ENCODE measurements around the gene LNX2.

Gene LNX2

GRCh38 chr13:27599845-27600553 is 20.3 kb downstream of the LNX2 start:
- H3K4me2 ChIP-seq (ENCODE audit: low read length): no peak overlapping the region
- H3K36me3 ChIP-seq (replicated peaks; ENCODE audit: low read depth, low read length): no peaks in the 10 kb centered on the region
- no peak overlapping the region for H3K4me3 ChIP-seq (ENCODE audit: low read length)
- H3K79me2 ChIP-seq (ENCODE audit: low read length): peaks cover 92% of the 10 kb centered on the region
- TF ChIP-seq CTCF (IDR thresholded peaks at IDR 0.05; ENCODE audit: low read depth, low read length): no peak
- no peak overlapping the region for H3K27ac ChIP-seq (ENCODE audit: low read length)
- peaks cover 11% of the 10 kb centered on the region for H3K4me1 ChIP-seq (ENCODE audit: low read length)
- H2AFZ ChIP-seq (ENCODE audit: low read depth, low read length): no peak overlapping the region
- no peaks in the 10 kb centered on the region for H3K27me3 ChIP-seq (ENCODE audit: low read depth, low read length)
- no peak overlapping the region for H3K9ac ChIP-seq (ENCODE audit: low read length)
- H4K20me1 ChIP-seq (ENCODE audit: insufficient read depth, low read length): peaks cover 71% of the 10 kb centered on the region
- no peaks in the 10 kb centered on the region for H3K9me3 ChIP-seq (ENCODE audit: insufficient read depth, low read length)

GRCh38 chr13:27599096-27599495 is 21.2 kb downstream of the LNX2 start:
- H3K4me1 ChIP-seq (ENCODE audit: low read length): peaks cover 15% of the 10 kb centered on the region
- no peak overlapping the region for H2AFZ ChIP-seq (ENCODE audit: low read depth, low read length)
- H3K27me3 ChIP-seq (ENCODE audit: low read depth, low read length): no peaks in the 10 kb centered on the region
- H4K20me1 ChIP-seq (ENCODE audit: insufficient read depth, low read length): peaks cover 74% of the 10 kb centered on the region
- H3K4me2 ChIP-seq (ENCODE audit: low read length): no peak overlapping the region
- no peak overlapping the region for H3K9ac ChIP-seq (ENCODE audit: low read length)
- no peak overlapping the region for H3K27ac ChIP-seq (ENCODE audit: low read length)
- peaks cover 96% of the 10 kb centered on the region for H3K79me2 ChIP-seq (ENCODE audit: low read length)
- no peak for TF ChIP-seq CTCF (IDR thresholded peaks at IDR 0.05; ENCODE audit: low read depth, low read length)
- TF ChIP-seq EZH2phosphoT487 (IDR thresholded peaks at IDR 0.05; ENCODE audit: low read depth): no peak
- no peaks in the 10 kb centered on the region for H3K36me3 ChIP-seq (replicated peaks; ENCODE audit: low read depth, low read length)
- no peaks in the 10 kb centered on the region for H3K9me3 ChIP-seq (ENCODE audit: insufficient read depth, low read length)
- H3K4me3 ChIP-seq (ENCODE audit: low read length): no peak overlapping the region

- Histone ChIP-seq H3K9ac (ENCODE audit: low read length) (no peak overlapping the region), H3K4me3 (ENCODE audit: low read length) (no peak overlapping the region), H3K79me2 (ENCODE audit: low read length) (peaks cover 96% of the 10 kb centered on the region), H3K9me3 (ENCODE audit: insufficient read depth, low read length) (no peaks in the 10 kb centered on the region), H3K4me2 (ENCODE audit: low read length) (peak overlapping the region; percentile 36), H3K36me3 (replicated peaks; ENCODE audit: low read depth, low read length) (no peaks in the 10 kb centered on the region), H3K27me3 (ENCODE audit: low read depth, low read length) (no peaks in the 10 kb centered on the region), H4K20me1 (ENCODE audit: insufficient read depth, low read length) (peaks cover 78% of the 10 kb centered on the region), H3K4me1 (ENCODE audit: low read length) (peaks cover 39% of the 10 kb centered on the region), H2AFZ (ENCODE audit: low read depth, low read length) (no peak overlapping the region), H3K27ac (ENCODE audit: low read length) (no peak overlapping the region)
- TF ChIP-seq EZH2phosphoT487 (IDR thresholded peaks at IDR 0.05; ENCODE audit: low read depth) (no peak), CTCF (IDR thresholded peaks at IDR 0.05; ENCODE audit: low read depth, low read length) (no peak)
Measured at GRCh38 chr13:27595055-27595811, 25.1 kb downstream of the LNX2 start.

GRCh38 chr13:27593267-27593666 is 27.1 kb downstream of the LNX2 start:
- TF ChIP-seq CTCF (IDR thresholded peaks at IDR 0.05; ENCODE audit: low read depth, low read length) (no peak), EZH2phosphoT487 (IDR thresholded peaks at IDR 0.05; ENCODE audit: low read depth) (no peak)
- no peak overlapping the region for H2AFZ ChIP-seq (ENCODE audit: low read depth, low read length)
- peaks cover 88% of the 10 kb centered on the region for H3K79me2 ChIP-seq (ENCODE audit: low read length)
- peaks cover 39% of the 10 kb centered on the region for H3K4me1 ChIP-seq (ENCODE audit: low read length)
- no peaks in the 10 kb centered on the region for H3K36me3 ChIP-seq (replicated peaks; ENCODE audit: low read depth, low read length)
- H3K9ac ChIP-seq (ENCODE audit: low read length): no peak overlapping the region
- no peaks in the 10 kb centered on the region for H3K9me3 ChIP-seq (ENCODE audit: insufficient read depth, low read length)
- peak overlapping the region; percentile 14; the same call in 1 of the 2 replicates for H3K4me3 ChIP-seq (ENCODE audit: low read length)
- H3K27me3 ChIP-seq (ENCODE audit: low read depth, low read length): no peaks in the 10 kb centered on the region
- H3K4me2 ChIP-seq (ENCODE audit: low read length): peak overlapping the region; percentile 58
- H4K20me1 ChIP-seq (ENCODE audit: insufficient read depth, low read length): peaks cover 59% of the 10 kb centered on the region
- H3K27ac ChIP-seq (ENCODE audit: low read length): no peak overlapping the region; the same call in 1 of the 2 replicates
